ENCODE results near the gene VAX1.
A peak's percentile ranks its signal among the peaks of the same experiment; 100 is the strongest.

Gene VAX1

GRCh38 chr10:117167789-117168674 lies 30.0 kb upstream of the VAX1 start:
- ChIA-PET POLR2A (interaction anchor here (0.6 kb wide), 1 partner anchor 30 kb away, joined by 4 read pairs; no protein-coding TSS in a partner anchor), CTCF (interaction anchor here (0.7 to 9.9 kb wide), 25 partner anchors 8 to 486 kb away, joined by 3 to 130 read pairs (median 3); partner anchors contain the start of gene ENO4)
- peak; percentile 75 for TF ChIP-seq CTCF (IDR thresholded peaks at IDR 0.05; ENCODE audit: control extremely low read depth, extremely low read depth, low read depth, missing control alignments)
- DNase-seq (ENCODE audit: extremely low spot score): peak; percentile 85

- POLR2A ChIA-PET: no interaction called here
- DNase-seq (ENCODE audit: extremely low spot score): no peak
- CTCF ChIA-PET: interaction anchor here (0.7 to 9.9 kb wide), 22 partner anchors 8 to 486 kb away, joined by 3 to 130 read pairs (median 4); partner anchors contain the start of gene ENO4
- TF ChIP-seq CTCF (IDR thresholded peaks at IDR 0.05; ENCODE audit: control extremely low read depth, extremely low read depth, low read depth, missing control alignments): no peak
Observed at GRCh38 chr10:117167346-117167788, 29.3 kb upstream of the VAX1 start.

- ChIA-PET CTCF (interaction anchor here (0.8 to 9.9 kb wide), 17 partner anchors 8 to 485 kb away, joined by 3 to 130 read pairs (median 5); no protein-coding TSS in a partner anchor), POLR2A (no interaction called here)
- DNase-seq (ENCODE audit: extremely low spot score): no peak
- TF ChIP-seq CTCF (IDR thresholded peaks at IDR 0.05; ENCODE audit: control extremely low read depth, extremely low read depth, low read depth, missing control alignments): no peak
Observed at GRCh38 chr10:117166418-117167345, 28.6 kb upstream of the VAX1 start.

- DNase-seq (ENCODE audit: extremely low spot score): peak; percentile 38
- no peak for TF ChIP-seq CTCF (IDR thresholded peaks at IDR 0.05; ENCODE audit: control extremely low read depth, extremely low read depth, low read depth, missing control alignments)
- POLR2A ChIA-PET: no interaction called here
- CTCF ChIA-PET: interaction anchor here (0.8 to 5.8 kb wide), 5 partner anchors 9 to 378 kb away, joined by 3 to 75 read pairs (median 5); no protein-coding TSS in a partner anchor
Observed at GRCh38 chr10:117165538-117166417, 27.7 kb upstream of the VAX1 start.

GRCh38 chr10:117164592-117165537 lies 26.8 kb upstream of the VAX1 start:
- POLR2A ChIA-PET: no interaction called here
- no peak for TF ChIP-seq CTCF (IDR thresholded peaks at IDR 0.05; ENCODE audit: control extremely low read depth, extremely low read depth, low read depth, missing control alignments)
- DNase-seq (ENCODE audit: extremely low spot score): no peak
- CTCF ChIA-PET: interaction anchor here (1.3 to 5.8 kb wide), 4 partner anchors 10 to 368 kb away, joined by 4 to 75 read pairs (median 11); no protein-coding TSS in a partner anchor
